B cell (primary cell): ENCODE data around the gene OVCA2.

ENCODE experiments used
- EZH2 ChIP-seq: IDR thresholded peaks from 2 replicates; pipeline ENCODE4 v1.6.1; 2012; ENCODE audit warnings: borderline replicate concordance, low read depth, mild to moderate bottlenecking, moderate library complexity, low read length; ENCODE audit not compliant: insufficient read depth, poor library complexity, severe bottlenecking
- TF ChIP-seq, protein P1 (sequence below): fragments of 200-600 bp; IDR thresholded peaks from one replicate; pipeline ENCODE4 v1.8.0; 2022; ENCODE audit warnings: antibody characterized with exemption, mild to moderate bottlenecking

DNA sequence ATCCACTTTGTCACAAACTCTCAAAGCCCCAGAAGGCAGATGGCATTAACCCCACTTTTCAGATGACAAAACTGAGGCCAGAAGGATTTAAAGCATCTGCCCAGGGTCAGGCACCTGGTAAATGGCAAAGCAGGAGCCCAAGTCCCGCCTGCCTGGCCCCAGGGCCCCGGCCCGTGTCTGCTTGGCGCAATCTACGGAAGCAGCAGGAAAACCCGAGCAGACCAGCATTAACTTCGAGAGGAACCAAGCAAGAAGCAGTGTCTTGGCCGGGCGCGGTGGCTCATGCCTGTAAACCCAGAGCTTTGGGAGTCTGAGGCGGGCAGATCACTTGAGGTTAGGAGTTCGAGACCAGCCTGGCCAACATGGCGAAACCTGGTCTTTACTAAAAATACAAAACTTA is 38.3 kb upstream of the OVCA2 start:
- TF ChIP-seq, protein P1, sequence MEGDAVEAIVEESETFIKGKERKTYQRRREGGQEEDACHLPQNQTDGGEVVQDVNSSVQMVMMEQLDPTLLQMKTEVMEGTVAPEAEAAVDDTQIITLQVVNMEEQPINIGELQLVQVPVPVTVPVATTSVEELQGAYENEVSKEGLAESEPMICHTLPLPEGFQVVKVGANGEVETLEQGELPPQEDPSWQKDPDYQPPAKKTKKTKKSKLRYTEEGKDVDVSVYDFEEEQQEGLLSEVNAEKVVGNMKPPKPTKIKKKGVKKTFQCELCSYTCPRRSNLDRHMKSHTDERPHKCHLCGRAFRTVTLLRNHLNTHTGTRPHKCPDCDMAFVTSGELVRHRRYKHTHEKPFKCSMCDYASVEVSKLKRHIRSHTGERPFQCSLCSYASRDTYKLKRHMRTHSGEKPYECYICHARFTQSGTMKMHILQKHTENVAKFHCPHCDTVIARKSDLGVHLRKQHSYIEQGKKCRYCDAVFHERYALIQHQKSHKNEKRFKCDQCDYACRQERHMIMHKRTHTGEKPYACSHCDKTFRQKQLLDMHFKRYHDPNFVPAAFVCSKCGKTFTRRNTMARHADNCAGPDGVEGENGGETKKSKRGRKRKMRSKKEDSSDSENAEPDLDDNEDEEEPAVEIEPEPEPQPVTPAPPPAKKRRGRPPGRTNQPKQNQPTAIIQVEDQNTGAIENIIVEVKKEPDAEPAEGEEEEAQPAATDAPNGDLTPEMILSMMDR = no peak
- TF ChIP-seq EZH2 = no peak
